Fibroblast of skin of right biceps (primary cell): Measurements from ENCODE around the gene LENG9.
"Not testable (repeated sequence)": the region's sequence is repeated elsewhere in the genome, so short reads cannot be mapped to it uniquely, and the experiment has no call there.

Experiments
- DNase-seq: peaks from one replicate; pipeline ENCODE4 v3.0.0-alpha.2; 2013

The LENG9 gene

DNA sequence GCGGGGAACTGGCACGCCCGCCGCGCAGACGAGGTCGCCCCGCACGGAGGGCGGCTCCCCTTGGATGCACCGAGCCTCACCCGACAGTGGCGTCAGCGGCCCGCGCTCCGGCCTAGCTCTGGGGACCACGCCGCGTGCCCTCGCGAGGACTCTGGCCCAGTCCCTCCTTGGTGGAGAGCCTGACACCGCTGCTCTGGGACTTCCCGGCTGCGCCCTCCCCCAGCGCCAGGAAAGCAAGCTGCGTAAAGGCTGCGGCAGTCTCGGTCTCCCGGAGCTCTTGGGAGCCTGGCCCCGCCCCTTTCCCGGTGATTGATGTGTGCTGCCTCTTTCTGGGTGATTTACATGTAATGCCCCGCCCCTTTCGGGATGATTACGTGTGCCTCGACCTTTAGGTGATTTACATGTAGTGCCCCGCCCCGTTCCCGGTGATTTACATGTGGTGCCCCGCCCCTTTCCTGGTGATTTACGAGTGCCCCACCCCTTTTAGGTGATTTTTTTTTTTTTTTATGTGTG, at the start of gene LENG9:
LENG9 (minus strand) TSS at position 248 of the 513 bp plus-strand sequence. CDS start 252 bp downstream, outside the sequence.
- peak; percentile 99 for DNase-seq

GRCh38 chr19:54509200-54509940, 45.8 kb upstream of the LENG9 start:
- DNase-seq, result not testable (repeated sequence)

DNA sequence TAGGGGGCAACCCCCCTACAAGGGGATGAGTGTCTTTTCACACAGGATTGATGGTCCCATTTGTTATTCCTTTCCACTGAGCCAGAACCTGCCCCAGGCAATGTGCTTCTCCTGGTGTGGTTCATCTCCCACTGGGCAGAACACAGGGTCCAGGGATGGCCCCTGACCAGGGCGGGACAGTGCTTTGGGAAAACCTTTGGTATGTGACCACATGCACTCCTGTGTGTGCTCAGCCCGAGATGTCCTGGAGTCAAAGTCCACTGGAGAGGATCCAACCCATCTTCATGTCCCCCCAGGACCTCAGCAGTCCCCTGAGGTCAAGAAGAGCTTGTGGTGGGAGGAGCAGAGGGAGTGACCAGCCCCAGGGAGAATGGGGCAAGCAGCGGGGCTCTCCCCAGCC, 44.9 kb upstream of the LENG9 start:
- DNase-seq, result not testable (repeated sequence)

DNA sequence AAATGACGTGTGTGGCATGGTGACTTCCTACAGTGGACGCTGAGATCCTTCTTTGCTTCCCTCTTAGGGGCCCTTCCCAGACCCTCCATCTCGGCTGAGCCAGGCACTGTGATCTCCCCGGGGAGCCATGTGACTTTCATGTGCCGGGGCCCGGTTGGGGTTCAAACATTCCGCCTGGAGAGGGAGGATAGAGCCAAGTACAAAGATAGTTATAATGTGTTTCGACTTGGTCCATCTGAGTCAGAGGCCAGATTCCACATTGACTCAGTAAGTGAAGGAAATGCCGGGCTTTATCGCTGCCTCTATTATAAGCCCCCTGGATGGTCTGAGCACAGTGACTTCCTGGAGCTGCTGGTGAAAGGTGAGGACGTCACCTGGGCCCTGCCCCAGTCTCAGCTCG, 44.2 kb upstream of the LENG9 start:
- no peak for DNase-seq

- not testable (repeated sequence) for DNase-seq
These were observed 43.6 kb upstream of the LENG9 start for GRCh38 chr19:54507038-54507717.

- DNase-seq, result no peak
These were observed 42.5 kb upstream of the LENG9 start for GRCh38 chr19:54506079-54506478.

DNA sequence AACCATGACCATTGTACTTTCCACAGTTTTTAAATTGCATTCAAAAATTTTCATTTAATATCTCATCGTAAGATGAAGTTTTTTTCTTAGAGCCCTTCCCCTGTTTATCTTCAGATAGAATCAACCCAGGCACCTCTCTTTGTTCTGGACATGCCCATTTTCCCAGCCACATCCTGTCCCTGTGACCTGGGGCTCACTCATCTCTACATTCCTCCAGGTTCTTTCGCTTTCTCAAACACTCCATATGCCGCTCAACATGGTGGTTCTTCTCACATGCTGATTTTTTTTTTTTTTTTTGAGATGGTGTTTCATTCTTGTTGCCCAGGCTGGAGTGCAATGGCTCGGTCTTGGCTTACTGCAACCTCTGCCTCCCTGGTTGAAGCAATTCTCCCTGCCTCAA, 42.0 kb upstream of the LENG9 start:
- not testable (repeated sequence) for DNase-seq

- DNase-seq, result no peak
These were observed 39.0 kb upstream of the LENG9 start, which contains the start of gene LAIR2 for GRCh38 chr19:54502518-54503048. Gene LAIR2 (plus strand): TSS chr19:54502831. CDS start chr19:54502919, 88 bp downstream.

- DNase-seq, result not testable (repeated sequence)
These were observed 34.8 kb upstream of the LENG9 start for GRCh38 chr19:54498451-54498772.

GRCh38 chr19:54497747-54498450, 34.3 kb upstream of the LENG9 start:
- DNase-seq, result not testable (repeated sequence)

DNA sequence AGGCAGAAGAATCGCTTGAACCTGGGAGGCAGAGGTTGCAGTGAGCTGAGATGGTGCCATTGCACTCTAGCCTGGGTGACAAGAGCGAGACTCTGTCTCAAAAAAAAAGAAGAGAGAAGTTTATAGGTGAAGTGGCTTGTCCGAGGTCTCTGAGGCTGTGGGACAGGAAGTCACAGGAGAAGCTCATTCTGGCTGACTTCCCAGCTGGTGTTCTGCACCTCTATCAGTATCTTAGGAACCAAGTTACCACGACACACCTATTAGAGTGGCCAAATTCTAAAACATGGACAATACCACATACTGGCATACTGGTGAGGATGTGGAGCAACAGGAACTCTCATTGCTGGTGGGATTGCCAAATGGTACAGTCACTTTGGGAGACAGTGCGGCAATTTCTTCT, 31.7 kb upstream of the LENG9 start:
- DNase-seq, result not testable (repeated sequence)

GRCh38 chr19:54493967-54494585, 30.5 kb upstream of the LENG9 start:
- DNase-seq, result no peak

DNA sequence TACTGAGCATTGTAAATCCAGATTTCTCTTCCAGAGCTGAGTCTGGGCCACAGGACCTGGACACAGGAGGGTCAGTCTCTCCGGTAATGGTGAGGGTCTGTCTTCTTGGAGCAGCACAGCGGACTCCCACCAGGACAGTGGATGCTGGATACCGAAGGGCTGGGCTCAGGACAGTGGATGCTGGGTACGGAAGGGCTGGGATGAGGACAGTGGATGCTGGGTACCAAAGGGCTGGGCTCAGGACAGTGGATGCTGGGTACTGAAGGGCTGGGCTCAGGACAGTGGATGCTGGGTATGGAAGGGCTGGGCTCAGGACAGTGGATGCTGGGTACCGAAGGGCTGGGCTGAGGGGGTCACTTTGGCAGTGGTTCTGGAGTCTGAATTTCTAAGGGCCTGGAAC, 29.5 kb upstream of the LENG9 start:
- not testable (repeated sequence) for DNase-seq

GRCh38 chr19:54492568-54492967, 29.0 kb upstream of the LENG9 start:
- DNase-seq, result no peak

DNA sequence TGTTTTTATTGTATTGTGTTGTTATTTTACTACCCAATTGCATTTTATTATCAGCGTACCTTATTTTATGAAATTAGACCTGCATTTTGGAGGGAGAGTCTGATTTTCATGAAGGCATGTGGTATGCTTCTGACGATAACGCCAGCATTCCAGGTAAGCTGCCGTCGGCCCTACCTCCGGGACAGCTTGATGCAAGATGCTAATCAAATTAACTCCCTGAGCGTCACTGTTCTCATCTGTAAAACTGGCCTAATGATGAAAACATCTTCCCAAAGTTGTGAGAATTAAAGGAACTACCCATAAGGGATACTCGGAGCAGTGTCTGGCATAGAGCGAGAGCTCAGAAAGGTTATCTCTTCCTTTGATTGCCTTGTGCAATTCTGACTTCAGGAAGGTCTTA, 26.2 kb upstream of the LENG9 start:
- no peak for DNase-seq

DNA sequence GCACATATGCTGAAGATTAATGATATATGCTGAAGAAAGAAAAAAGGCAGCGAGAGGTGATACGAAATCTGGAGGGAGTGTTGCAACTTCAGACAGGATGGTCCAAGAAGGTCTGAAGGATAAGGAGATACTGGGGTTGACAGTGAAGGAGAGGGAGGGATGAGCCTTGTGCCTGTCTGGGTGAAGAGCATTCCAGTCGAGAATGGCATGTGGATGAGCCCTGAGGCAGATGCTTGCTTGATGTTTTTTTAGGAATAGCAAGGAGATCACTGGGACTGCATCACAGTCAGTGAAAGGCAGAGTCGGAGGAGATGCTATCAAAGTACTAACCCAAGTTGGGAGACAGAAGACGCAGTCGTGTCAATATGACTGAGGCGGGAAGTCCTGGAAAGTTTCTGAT, 25.8 kb upstream of the LENG9 start:
- no peak for DNase-seq

GRCh38 chr19:54485851-54486250, 22.3 kb upstream of the LENG9 start:
- no peak for DNase-seq

DNA sequence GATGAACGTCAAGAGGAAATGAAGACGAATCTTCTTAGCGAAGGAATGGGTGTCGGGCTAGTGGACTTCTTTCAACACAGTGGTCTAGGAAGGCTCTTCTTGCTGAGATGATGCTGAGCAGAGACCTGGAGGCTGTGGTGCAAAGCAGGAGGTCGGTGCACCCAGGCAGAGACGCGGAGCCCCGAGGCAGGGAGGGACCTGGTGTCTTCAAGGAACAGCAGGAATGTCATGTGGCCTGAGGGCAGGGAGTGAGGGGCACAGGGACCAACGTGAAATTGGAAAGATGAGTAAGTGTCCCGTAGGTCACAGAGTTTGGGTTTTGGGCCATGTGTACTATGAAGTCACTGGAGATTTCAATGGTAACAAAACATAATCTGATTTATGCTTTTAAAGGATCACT, 20.9 kb upstream of the LENG9 start:
- DNase-seq, result no peak

- DNase-seq, result no peak
These were observed 19.3 kb upstream of the LENG9 start for GRCh38 chr19:54482889-54483288.

DNA sequence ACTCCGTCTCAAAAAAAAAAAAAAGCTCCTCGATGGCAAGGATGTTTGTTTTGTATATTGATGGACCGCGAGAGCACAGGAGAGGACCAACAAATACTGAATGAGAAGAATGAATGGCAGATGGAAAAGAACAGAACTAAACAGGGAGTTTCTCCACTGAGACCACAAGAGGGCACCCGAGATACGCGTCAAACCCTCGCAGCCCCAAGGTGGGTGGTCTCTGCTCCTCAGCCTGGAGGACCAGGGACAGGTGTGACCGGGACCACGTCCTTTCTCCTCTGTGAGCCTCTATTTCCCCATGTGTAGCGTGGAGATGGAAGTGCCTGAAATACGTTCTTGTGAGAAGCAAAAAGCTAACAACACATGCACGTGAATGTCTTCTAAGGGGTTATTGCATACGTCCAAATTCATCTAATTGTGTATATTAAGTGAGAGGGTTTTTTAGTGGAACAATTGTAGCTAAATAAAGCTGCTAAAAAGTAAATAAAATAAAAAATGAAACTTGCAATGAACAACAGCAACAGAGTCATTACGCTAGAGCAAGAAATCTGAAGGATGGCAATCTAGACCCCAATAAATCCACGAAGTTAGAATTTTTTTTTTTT, 17.9 kb upstream of the LENG9 start:
- peak; percentile 45 for DNase-seq

GRCh38 chr19:54480051-54480450, 16.5 kb upstream of the LENG9 start:
- DNase-seq, result no peak

DNA sequence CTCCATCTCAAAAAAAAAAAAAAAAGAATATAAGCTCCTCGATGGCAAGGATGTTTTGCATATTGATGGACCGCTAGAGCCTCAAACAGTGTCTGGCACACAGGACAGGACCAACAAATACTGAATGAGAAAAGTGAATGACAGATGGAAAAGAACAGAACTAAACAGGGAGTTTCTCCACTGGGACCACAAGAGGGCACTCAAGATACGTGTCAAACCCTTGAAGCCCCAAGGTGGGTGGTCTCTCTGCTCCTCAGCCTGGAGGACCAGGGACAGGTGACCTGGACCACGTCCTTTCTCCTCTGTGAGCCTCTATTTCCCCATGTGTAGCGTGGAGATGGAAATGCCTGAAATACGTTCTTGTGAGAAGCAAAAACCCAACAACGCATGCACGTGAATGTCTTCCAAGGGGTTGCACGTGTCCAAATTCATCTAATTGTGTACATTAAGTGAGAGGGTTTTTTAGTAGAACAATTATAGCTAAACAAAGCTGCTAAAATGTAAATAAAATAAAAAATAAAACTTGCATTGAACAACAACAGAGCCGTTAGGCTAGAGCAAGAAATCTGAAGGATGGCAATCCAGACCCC, 15.2 kb upstream of the LENG9 start:
- DNase-seq, result peak; percentile 55
